HCT116 (cell line): ENCODE data around the gene SLC25A21. TPM values are rescaled to one million over a fixed set of nuclear protein-coding genes. Genes with fewer than 3 reads are reported as not detected.

Experiments used
- ATAC-seq: fragments of 200-7000 bp; cut with Tn5 transposase; 2 replicates; pipeline ENCODE4 v1.9.1; 2020; ENCODE audit warnings: mild to moderate bottlenecking, moderate library complexity
- BruUV-seq: library from RNA; stranded (reverse); fragments of 400-500 nt; replicated peaks from 2 replicates; lab custom pipeline; 2021; lab: Mats Ljungman, UMichigan
- CTCF ChIA-PET: fragments of 300-600 bp; sonication (Branson Sonifier 250); formaldehyde crosslinking; loops from one replicate; lab custom pipeline; 2021; ENCODE audit warnings: antibody characterized with exemption; lab: Charles Lee
- POLR2A ChIA-PET: fragments of 300-600, 350-600 bp; sonication (Branson Sonifier 250); formaldehyde crosslinking; loops from one replicate; lab custom pipeline; 2021; ENCODE audit warnings: antibody characterized with exemption; lab: Charles Lee
- RAD21 ChIA-PET, 2 experiments: fragments of 300-600 bp; sonication (Branson Sonifier 250); formaldehyde crosslinking; loops; one replicate each; lab custom pipeline; 2023; ENCODE audit warnings: low total read pairs in 2 of 2; ENCODE audit not compliant: uncharacterized antibody in 2 of 2, unreplicated experiment in 2 of 2, low non-redundant PET in 1 of 2; lab: Charles Lee
- DNase-seq: peaks from one replicate; pipeline ENCODE4 v3.0.0-alpha.2; 2010; ENCODE audit warnings: low read depth, low spot score
- H2AFZ ChIP-seq: fragments of 200-600 bp; shearing (Covaris generic), sonication (generic); 2 replicates; pipeline ENCODE4 v1.6.1; 2017; ENCODE audit warnings: low read depth, mixed run types, mixed read lengths, antibody characterized with exemption, low read length; ENCODE audit not compliant: poor library complexity, severe bottlenecking
- H3K27ac ChIP-seq: 2 replicates; pipeline ENCODE4 v1.5.1; 2012; ENCODE audit warnings: low read depth, low read length
- H3K27me3 ChIP-seq: fragments of 200-600 bp; sonication (generic); 2 replicates; pipeline ENCODE4 v1.6.1; 2016; ENCODE audit warnings: mixed run types, low read length, mixed read lengths; ENCODE audit not compliant: insufficient read depth
- H3K36me3 ChIP-seq, 2 experiments: fragments of 200-500 bp in 1 of 2; fragments of 200-600 bp in 1 of 2; sonication (Bioruptor generic) in 1 of 2; sonication (generic) in 1 of 2; 2 replicates each; pipeline versions ENCODE4 v1.5.1 to v1.6.1; 2014 to 2016; ENCODE audit warnings: low read length in 2 of 2, inconsistent platforms in 1 of 2, mixed read lengths in 1 of 2, mixed run types in 1 of 2; ENCODE audit not compliant: insufficient read depth in 2 of 2, control insufficient read depth in 1 of 2
- H3K4me1 ChIP-seq, 2 experiments: fragments of 200-600 bp in 1 of 2; sonication (generic) in 1 of 2; 2 replicates each; pipeline versions ENCODE4 v1.5.1 to v1.6.1; 2012 to 2017; ENCODE audit warnings: low read length in 2 of 2, inconsistent platforms in 1 of 2, mild to moderate bottlenecking in 1 of 2, mixed read lengths in 1 of 2, mixed run types in 1 of 2, moderate library complexity in 1 of 2; ENCODE audit not compliant: insufficient read depth in 2 of 2, control insufficient read depth in 1 of 2
- H3K4me2 ChIP-seq: fragments of 200-600 bp; sonication (generic); 2 replicates; pipeline ENCODE4 v1.6.1; 2017; ENCODE audit warnings: mixed run types, low read length, mixed read lengths
- H3K4me3 ChIP-seq, 2 experiments: fragments of 200-600 bp in 1 of 2; sonication (generic) in 1 of 2; replicated peaks in 1 of 2; 2 replicates each; pipeline ENCODE4 v1.5.1; 2011 to 2016; ENCODE audit warnings: low read length in 2 of 2, control low read depth in 1 of 2, low read depth in 1 of 2, mild to moderate bottlenecking in 1 of 2, mixed read lengths in 1 of 2, mixed run types in 1 of 2
- H3K79me2 ChIP-seq: fragments of 200-600 bp; sonication (generic); 2 replicates; pipeline ENCODE4 v1.6.1; 2017; ENCODE audit warnings: mild to moderate bottlenecking, mixed run types, low read length, moderate library complexity, mixed read lengths; ENCODE audit not compliant: insufficient read depth
- H3K9ac ChIP-seq: fragments of 200-600 bp; sonication (generic); 2 replicates; pipeline ENCODE4 v1.6.1; 2016; ENCODE audit warnings: low read length, mixed read lengths
- H3K9me2 ChIP-seq: fragments of 200-600 bp; sonication (generic), shearing (Covaris generic); 2 replicates; pipeline ENCODE4 v1.6.1; 2017; ENCODE audit warnings: mixed run types, mild to moderate bottlenecking, moderate library complexity; ENCODE audit not compliant: insufficient read depth
- H3K9me3 ChIP-seq, 2 experiments: fragments of 200-500 bp in 1 of 2; fragments of 200-600 bp in 1 of 2; sonication (Bioruptor generic) in 1 of 2; sonication (generic) in 1 of 2; 2 replicates each; pipeline ENCODE4 v1.6.1; 2014 to 2017; ENCODE audit warnings: low read length in 2 of 2, mixed read lengths in 2 of 2, inconsistent platforms in 1 of 2, low read depth in 1 of 2, mild to moderate bottlenecking in 1 of 2, mixed run types in 1 of 2, moderate library complexity in 1 of 2; ENCODE audit not compliant: control insufficient read depth in 1 of 2, insufficient read depth in 1 of 2
- H4K20me1 ChIP-seq: fragments of 200-600 bp; sonication (generic), shearing (Covaris generic); 2 replicates; pipeline ENCODE4 v1.6.1; 2017; ENCODE audit warnings: mixed run types, mild to moderate bottlenecking, moderate library complexity; ENCODE audit not compliant: insufficient read depth
- CBX3 ChIP-seq: IDR thresholded peaks from 2 replicates; pipeline ENCODE4 v1.6.1; 2012; ENCODE audit warnings: low read depth
- EGR1 ChIP-seq: IDR thresholded peaks from 2 replicates; pipeline ENCODE4 v1.6.1; 2012; ENCODE audit warnings: low read depth
- ELF1 ChIP-seq: IDR thresholded peaks from 2 replicates; pipeline ENCODE4 v1.6.1; 2012; ENCODE audit warnings: low read depth, borderline replicate concordance
- EZH2phosphoT487 ChIP-seq: fragments of 200-600 bp; IDR thresholded peaks from 2 replicates; pipeline ENCODE4 v1.6.1; 2018; ENCODE audit warnings: antibody characterized with exemption, borderline replicate concordance
- FOSL1 ChIP-seq: IDR thresholded peaks from 2 replicates; pipeline ENCODE4 v1.6.1; 2012; ENCODE audit warnings: low read depth
- POLR2A ChIP-seq: IDR thresholded peaks from 2 replicates; pipeline ENCODE4 v1.7.0; 2011; ENCODE audit warnings: borderline replicate concordance; ENCODE audit not compliant: insufficient read depth, insufficient read length; ENCODE audit errors: extremely low read depth
- POLR2AphosphoS5 ChIP-seq: IDR thresholded peaks from 2 replicates; pipeline ENCODE4 v1.6.1; 2011; ENCODE audit warnings: mild to moderate bottlenecking, low read depth, low read length, moderate library complexity
- RAD21 ChIP-seq: IDR thresholded peaks from 2 replicates; pipeline ENCODE4 v1.6.1; 2012; ENCODE audit warnings: low read depth, mild to moderate bottlenecking
- SIN3A ChIP-seq: IDR thresholded peaks from 2 replicates; pipeline ENCODE4 v1.6.1; 2012; ENCODE audit warnings: low read depth
- SP1 ChIP-seq: IDR thresholded peaks from 2 replicates; pipeline ENCODE4 v1.6.1; 2012; ENCODE audit warnings: low read depth
- SRF ChIP-seq: IDR thresholded peaks from 2 replicates; pipeline ENCODE4 v1.6.1; 2012; ENCODE audit warnings: low read depth
- ZFX ChIP-seq: fragments of 450-650 bp; IDR thresholded peaks from 2 replicates; pipeline ENCODE4 v1.6.1; 2017
- ZNF274 ChIP-seq: fragments of 200-500 bp; sonication (Bioruptor generic); IDR thresholded peaks from 2 replicates; pipeline ENCODE4 v1.6.1; 2014; ENCODE audit warnings: mild to moderate bottlenecking, low read depth, low read length, inconsistent platforms
- intact Hi-C: fragments of 100-400 bp; cut with micrococcal nuclease; formaldehyde crosslinking; loops from 2 replicates; pipeline ENCODE4 v1.10.0; 2022
- total RNA-seq: library from RNA; stranded (reverse); gene quantifications from one replicate; pipeline ENCODE4 v1.2.1, GENCODE V29; 2021; ENCODE audit not compliant: unreplicated experiment
- TF ChIP-seq, protein P1 (sequence below): IDR thresholded peaks from 2 replicates; pipeline ENCODE4 v1.6.1; 2012
- TF ChIP-seq, protein P2 (sequence below), 3 experiments: fragments of 200-600 bp in 1 of 3; sonication (generic) in 1 of 3; IDR thresholded peaks in 2 of 3; conservative IDR thresholded peaks in 1 of 3; 2 replicates each; pipeline ENCODE4 v1.5.1; 2012 to 2017; ENCODE audit warnings: low read depth in 2 of 3, low read length in 2 of 3, antibody characterized with exemption in 1 of 3, borderline replicate concordance in 1 of 3, control low read depth in 1 of 3, mild to moderate bottlenecking in 1 of 3, mixed read lengths in 1 of 3, mixed run types in 1 of 3, moderate library complexity in 1 of 3; ENCODE audit not compliant: insufficient read depth in 1 of 3
- TF ChIP-seq, protein P3 (sequence below): IDR thresholded peaks from 2 replicates; pipeline ENCODE4 v1.6.1; 2012
- TF ChIP-seq, protein P4 (sequence below): IDR thresholded peaks from 2 replicates; pipeline ENCODE4 v1.6.1; 2012; ENCODE audit warnings: low read depth
- TF ChIP-seq, protein P5 (sequence below): IDR thresholded peaks from 2 replicates; pipeline ENCODE4 v1.6.1; 2011; ENCODE audit warnings: mild to moderate bottlenecking, low read length, moderate library complexity; ENCODE audit not compliant: insufficient replicate concordance; ENCODE audit errors: extremely low read depth

SLC25A21 gene
- total RNA-seq, 1 experiment from 2014 or later: 3.5 TPM

DNA sequence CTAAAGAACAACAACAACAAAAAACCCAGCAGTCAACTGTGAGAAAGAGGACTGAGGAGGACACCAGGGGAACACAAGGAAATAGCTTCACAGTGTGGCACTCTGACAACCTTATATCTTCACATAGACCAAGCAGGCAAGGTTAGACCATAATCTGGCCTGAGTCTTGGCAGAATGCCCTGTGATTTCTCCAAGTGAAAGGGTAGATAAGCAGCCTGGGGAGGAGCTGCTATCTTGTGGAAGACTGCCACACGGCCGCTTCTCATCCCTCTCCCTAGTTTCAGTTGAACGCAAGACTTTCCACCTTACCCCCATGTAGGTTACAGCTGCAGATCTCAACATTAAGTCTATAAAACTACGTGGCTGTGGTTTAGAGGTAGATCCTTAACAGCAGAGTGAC is 3.7 kb downstream of the SLC25A21 start:
- BruUV-seq: no TSS peak
- POLR2A ChIA-PET: interaction anchor here (0.7 kb wide), 1 partner anchor 523 kb away, joined by 3 read pairs; no protein-coding TSS in a partner anchor

More for the DNA sequence above, 3.7 kb downstream of the SLC25A21 start:
- Histone ChIP-seq H3K27me3 (no peaks in the 10 kb centered on the region), H3K9ac (no peak overlapping the region), H3K9me3 (no peaks in the 10 kb centered on the region), H3K4me2 (no peak overlapping the region), H3K36me3 (no peaks in the 10 kb centered on the region), H3K27ac (no peak overlapping the region), H3K4me1 (peaks cover 6% of the 10 kb centered on the region in 2 experiments), H3K4me3 (no peak overlapping the region), H3K79me2 (peaks cover 5% of the 10 kb centered on the region; the same call in 1 of the 2 replicates), H4K20me1 (no peaks in the 10 kb centered on the region), H2AFZ (no peak overlapping the region), H3K9me2 (no peaks in the 10 kb centered on the region)
- no peak for DNase-seq
- ATAC-seq: no peak
- CTCF ChIA-PET: no interaction called here
- TF ChIP-seq EGR1 (no peak), CBX3 (no peak), ELF1 (no peak), POLR2AphosphoS5 (no peak), RAD21 (no peak), POLR2A (no peak), SIN3A (no peak), SP1 (no peak), FOSL1 (no peak), SRF (no peak), ZFX (no peak), EZH2phosphoT487 (no peak), ZNF274 (no peak)
- TF ChIP-seq, protein P1, sequence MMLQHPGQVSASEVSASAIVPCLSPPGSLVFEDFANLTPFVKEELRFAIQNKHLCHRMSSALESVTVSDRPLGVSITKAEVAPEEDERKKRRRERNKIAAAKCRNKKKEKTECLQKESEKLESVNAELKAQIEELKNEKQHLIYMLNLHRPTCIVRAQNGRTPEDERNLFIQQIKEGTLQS: no peak
- TF ChIP-seq, protein P2, sequence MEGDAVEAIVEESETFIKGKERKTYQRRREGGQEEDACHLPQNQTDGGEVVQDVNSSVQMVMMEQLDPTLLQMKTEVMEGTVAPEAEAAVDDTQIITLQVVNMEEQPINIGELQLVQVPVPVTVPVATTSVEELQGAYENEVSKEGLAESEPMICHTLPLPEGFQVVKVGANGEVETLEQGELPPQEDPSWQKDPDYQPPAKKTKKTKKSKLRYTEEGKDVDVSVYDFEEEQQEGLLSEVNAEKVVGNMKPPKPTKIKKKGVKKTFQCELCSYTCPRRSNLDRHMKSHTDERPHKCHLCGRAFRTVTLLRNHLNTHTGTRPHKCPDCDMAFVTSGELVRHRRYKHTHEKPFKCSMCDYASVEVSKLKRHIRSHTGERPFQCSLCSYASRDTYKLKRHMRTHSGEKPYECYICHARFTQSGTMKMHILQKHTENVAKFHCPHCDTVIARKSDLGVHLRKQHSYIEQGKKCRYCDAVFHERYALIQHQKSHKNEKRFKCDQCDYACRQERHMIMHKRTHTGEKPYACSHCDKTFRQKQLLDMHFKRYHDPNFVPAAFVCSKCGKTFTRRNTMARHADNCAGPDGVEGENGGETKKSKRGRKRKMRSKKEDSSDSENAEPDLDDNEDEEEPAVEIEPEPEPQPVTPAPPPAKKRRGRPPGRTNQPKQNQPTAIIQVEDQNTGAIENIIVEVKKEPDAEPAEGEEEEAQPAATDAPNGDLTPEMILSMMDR (IDR thresholded peaks at IDR 0.05 in 2 of 3, conservative IDR thresholded peaks at IDR 0.05 in 1 of 3; ENCODE audit: borderline replicate concordance in 1 of 3, insufficient read depth in 1 of 3, low read depth in 2 of 3, low read length in 2 of 3): no peak
- TF ChIP-seq, protein P3, sequence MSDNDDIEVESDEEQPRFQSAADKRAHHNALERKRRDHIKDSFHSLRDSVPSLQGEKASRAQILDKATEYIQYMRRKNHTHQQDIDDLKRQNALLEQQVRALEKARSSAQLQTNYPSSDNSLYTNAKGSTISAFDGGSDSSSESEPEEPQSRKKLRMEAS: no peak
- TF ChIP-seq, protein P4, sequence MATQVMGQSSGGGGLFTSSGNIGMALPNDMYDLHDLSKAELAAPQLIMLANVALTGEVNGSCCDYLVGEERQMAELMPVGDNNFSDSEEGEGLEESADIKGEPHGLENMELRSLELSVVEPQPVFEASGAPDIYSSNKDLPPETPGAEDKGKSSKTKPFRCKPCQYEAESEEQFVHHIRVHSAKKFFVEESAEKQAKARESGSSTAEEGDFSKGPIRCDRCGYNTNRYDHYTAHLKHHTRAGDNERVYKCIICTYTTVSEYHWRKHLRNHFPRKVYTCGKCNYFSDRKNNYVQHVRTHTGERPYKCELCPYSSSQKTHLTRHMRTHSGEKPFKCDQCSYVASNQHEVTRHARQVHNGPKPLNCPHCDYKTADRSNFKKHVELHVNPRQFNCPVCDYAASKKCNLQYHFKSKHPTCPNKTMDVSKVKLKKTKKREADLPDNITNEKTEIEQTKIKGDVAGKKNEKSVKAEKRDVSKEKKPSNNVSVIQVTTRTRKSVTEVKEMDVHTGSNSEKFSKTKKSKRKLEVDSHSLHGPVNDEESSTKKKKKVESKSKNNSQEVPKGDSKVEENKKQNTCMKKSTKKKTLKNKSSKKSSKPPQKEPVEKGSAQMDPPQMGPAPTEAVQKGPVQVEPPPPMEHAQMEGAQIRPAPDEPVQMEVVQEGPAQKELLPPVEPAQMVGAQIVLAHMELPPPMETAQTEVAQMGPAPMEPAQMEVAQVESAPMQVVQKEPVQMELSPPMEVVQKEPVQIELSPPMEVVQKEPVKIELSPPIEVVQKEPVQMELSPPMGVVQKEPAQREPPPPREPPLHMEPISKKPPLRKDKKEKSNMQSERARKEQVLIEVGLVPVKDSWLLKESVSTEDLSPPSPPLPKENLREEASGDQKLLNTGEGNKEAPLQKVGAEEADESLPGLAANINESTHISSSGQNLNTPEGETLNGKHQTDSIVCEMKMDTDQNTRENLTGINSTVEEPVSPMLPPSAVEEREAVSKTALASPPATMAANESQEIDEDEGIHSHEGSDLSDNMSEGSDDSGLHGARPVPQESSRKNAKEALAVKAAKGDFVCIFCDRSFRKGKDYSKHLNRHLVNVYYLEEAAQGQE: no peak
- TF ChIP-seq, protein P5, sequence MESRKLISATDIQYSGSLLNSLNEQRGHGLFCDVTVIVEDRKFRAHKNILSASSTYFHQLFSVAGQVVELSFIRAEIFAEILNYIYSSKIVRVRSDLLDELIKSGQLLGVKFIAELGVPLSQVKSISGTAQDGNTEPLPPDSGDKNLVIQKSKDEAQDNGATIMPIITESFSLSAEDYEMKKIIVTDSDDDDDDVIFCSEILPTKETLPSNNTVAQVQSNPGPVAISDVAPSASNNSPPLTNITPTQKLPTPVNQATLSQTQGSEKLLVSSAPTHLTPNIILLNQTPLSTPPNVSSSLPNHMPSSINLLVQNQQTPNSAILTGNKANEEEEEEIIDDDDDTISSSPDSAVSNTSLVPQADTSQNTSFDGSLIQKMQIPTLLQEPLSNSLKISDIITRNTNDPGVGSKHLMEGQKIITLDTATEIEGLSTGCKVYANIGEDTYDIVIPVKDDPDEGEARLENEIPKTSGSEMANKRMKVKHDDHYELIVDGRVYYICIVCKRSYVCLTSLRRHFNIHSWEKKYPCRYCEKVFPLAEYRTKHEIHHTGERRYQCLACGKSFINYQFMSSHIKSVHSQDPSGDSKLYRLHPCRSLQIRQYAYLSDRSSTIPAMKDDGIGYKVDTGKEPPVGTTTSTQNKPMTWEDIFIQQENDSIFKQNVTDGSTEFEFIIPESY: no peak
- intact Hi-C loops: no loop called here
- RAD21 ChIA-PET: no interaction called here
